HepG2 (cell line): ENCODE measurements around the gene CAPN15. TPM values are rescaled to one million over a fixed set of nuclear protein-coding genes. Genes with fewer than 3 reads are reported as not detected.

Experiments used
- ATAC-seq: fragments of 200-7000 bp; cut with Tn5 transposase; 3 replicates; pipeline ENCODE4 v1.9.1; 2020; ENCODE audit warnings: mild to moderate bottlenecking, moderate library complexity
- BruUV-seq: library from RNA; stranded (reverse); fragments of 400-500 nt; replicated peaks from 2 replicates; lab custom pipeline; 2021; lab: Mats Ljungman, UMichigan
- CTCF ChIA-PET: fragments of 300-600 bp; formaldehyde crosslinking; extraction: SDS; loops from one replicate; lab custom pipeline; 2021; ENCODE audit warnings: low total read pairs, inconsistent platforms, low intra/inter-chr PET ratio; lab: Yijun Ruan, JAX
- POLR2A ChIA-PET: fragments of 350-600 bp; sonication (Branson Sonifier 250); formaldehyde crosslinking; loops from one replicate; lab custom pipeline; 2020; ENCODE audit warnings: antibody characterized with exemption, inconsistent platforms; lab: Yijun Ruan, JAX
- DNase-seq: peaks from one replicate; pipeline ENCODE4 v3.0.0-alpha.2; 2015; ENCODE audit warnings: low spot score
- FAIRE-seq: peaks from 3 replicates; lab custom pipeline; 2011; peaks lifted over from hg19 to GRCh38; lab: Jason Lieb, UNC
- H2AFZ ChIP-seq: one replicate; pipeline ENCODE4 v1.6.1; 2011; ENCODE audit warnings: low read length, inconsistent platforms
- H3K27ac ChIP-seq: fragments of 300-600 bp; 3 replicates; pipeline ENCODE4 v1.8.0; 2011; ENCODE audit warnings: mixed run types, mild to moderate bottlenecking, mixed read lengths, low read length, inconsistent platforms; ENCODE audit not compliant: insufficient read depth; ENCODE audit errors: extremely low read length
- H3K27me3 ChIP-seq, 2 experiments: fragments of 200-600 bp in 1 of 2; 2 replicates in 1 of 2; 3 replicates in 1 of 2; pipeline versions ENCODE4 v1.6.0 to v1.8.0; 2011; ENCODE audit warnings: low read length in 2 of 2, mild to moderate bottlenecking in 2 of 2, moderate library complexity in 2 of 2, inconsistent platforms in 1 of 2; ENCODE audit not compliant: insufficient read depth in 2 of 2, control insufficient read depth in 1 of 2
- H3K36me3 ChIP-seq, 2 experiments: fragments of 200-600 bp in 1 of 2; replicated peaks in 1 of 2; 2 replicates in 1 of 2; 3 replicates in 1 of 2; pipeline versions ENCODE4 v1.5.1 to v1.8.0; 2011; ENCODE audit warnings: low read length in 2 of 2, inconsistent platforms in 1 of 2; ENCODE audit not compliant: insufficient read depth in 2 of 2, control insufficient read depth in 1 of 2
- H3K4me1 ChIP-seq: 2 replicates; pipeline ENCODE4 v1.5.1; 2012; ENCODE audit warnings: low read length, inconsistent platforms; ENCODE audit not compliant: insufficient read depth
- H3K4me2 ChIP-seq: 2 replicates; pipeline ENCODE4 v1.6.0; 2011; ENCODE audit warnings: low read depth, low read length, inconsistent platforms
- H3K4me3 ChIP-seq, 3 experiments: fragments of 200-600 bp in 1 of 3; sonication (generic), shearing (Covaris generic) in 1 of 3; replicated peaks in 1 of 3; 2 replicates each; pipeline ENCODE4 v1.5.1; 2011 to 2016; ENCODE audit warnings: low read length in 3 of 3, inconsistent platforms in 2 of 3, low read depth in 2 of 3, mild to moderate bottlenecking in 2 of 3, control low read depth in 1 of 3, mixed read lengths in 1 of 3; ENCODE audit not compliant: insufficient read depth in 1 of 3
- H3K79me2 ChIP-seq: one replicate; pipeline ENCODE4 v1.6.1; 2011; ENCODE audit warnings: low read length, inconsistent platforms; ENCODE audit not compliant: insufficient read depth
- H3K9ac ChIP-seq: 2 replicates; pipeline ENCODE4 v1.6.0; 2011; ENCODE audit warnings: mild to moderate bottlenecking, low read depth, low read length, inconsistent platforms; ENCODE audit not compliant: insufficient read depth
- H3K9me3 ChIP-seq: 2 replicates; pipeline ENCODE4 v1.5.1; 2012; ENCODE audit warnings: mild to moderate bottlenecking, low read length
- H4K20me1 ChIP-seq: 2 replicates; pipeline ENCODE4 v1.6.0; 2011; ENCODE audit warnings: inconsistent platforms, mild to moderate bottlenecking, low read length, moderate library complexity; ENCODE audit not compliant: insufficient read depth
- HNRNPL ChIP-seq: fragments of 200-400 bp; formaldehyde crosslinking; IDR thresholded peaks from 2 replicates; pipeline ENCODE4 v1.6.1; 2017; ENCODE audit warnings: mild to moderate bottlenecking, low read depth, low read length
- SNRNP70 ChIP-seq: fragments of 200-400 bp; formaldehyde crosslinking; IDR thresholded peaks from 2 replicates; pipeline ENCODE4 v1.6.1; 2017; ENCODE audit warnings: mild to moderate bottlenecking, low read depth, low read length, moderate library complexity
- SRSF1 ChIP-seq: fragments of 200-400 bp; formaldehyde crosslinking; optimal IDR thresholded peaks from 2 replicates; pipeline ENCODE3; 2017; ENCODE audit warnings: mild to moderate bottlenecking, low read depth, low read length, moderate library complexity
- ZBTB33 ChIP-seq: sonication (generic); formaldehyde crosslinking; IDR thresholded peaks from 2 replicates; pipeline ENCODE4 v1.4.0; 2020; ENCODE audit warnings: missing genetic modification reagents
- ZFP36L1 ChIP-seq: sonication (generic); formaldehyde crosslinking; IDR thresholded peaks from 2 replicates; pipeline ENCODE4 v1.8.0; 2022; ENCODE audit warnings: mild to moderate bottlenecking, missing genetic modification reagents, moderate library complexity
- ZMAT3 ChIP-seq: sonication (generic); formaldehyde crosslinking; conservative IDR thresholded peaks from 2 replicates; pipeline ENCODE4 v1.7.0; 2021; ENCODE audit warnings: missing genetic modification reagents
- WGBS: methylation state at CpG from one replicate; pipeline ENCODE4 v1.1.6; 2017; ENCODE audit warnings: low lambda C conversion rate; 5-methylcytosine and 5-hydroxymethylcytosine counted together
- in situ Hi-C: cut with HindIII; loops from 2 replicates; pipeline ENCODE4 v1.10.0; 2017; ENCODE audit warnings: low pct_unique_long_range_greater_than_20kb; ENCODE audit not compliant: extremely low pct_ligation_motif_present
- intact Hi-C: fragments of 100-400 bp; cut with micrococcal nuclease; formaldehyde crosslinking; loops from one replicate; pipeline ENCODE4 v1.10.0; 2022; ENCODE audit not compliant: unreplicated experiment
- polyA plus RNA-seq, 8 experiments: library from polyadenylated mRNA; depleted of rRNA in 3 of 8; stranded (reverse) in 7 of 8; unstranded in 1 of 8; fragments of >200 nt; fragmentation: Illumina TruSeq in 4 of 8; extraction: Trizol in 4 of 8; gene quantifications; 2 replicates each; pipeline versions ENCODE4 v1.2.1 to v1.2.3, GENCODE V29; 2011 to 2016; ENCODE audit warnings: low read depth in 4 of 8, missing spikeins in 1 of 8, mixed read lengths in 1 of 8; ENCODE audit not compliant: insufficient read depth in 1 of 8
- total RNA-seq, 5 experiments: library from RNA; depleted of rRNA; stranded (reverse); fragments of >200 nt; fragmentation: Illumina TruSeq; extraction: Trizol; gene quantifications; 2 replicates each; pipeline ENCODE4 v1.2.3, GENCODE V29; 2016; ENCODE audit warnings: low read depth in 1 of 5

CAPN15 gene
- total and polyA plus RNA-seq, 2 of the 13 experiments (the other 11 are each of a cell fraction or from before 2014, with no cell fraction given) = 14.9 to 24.5 TPM

- FAIRE-seq (no peak), ATAC-seq (peak; percentile 2), DNase-seq (no peak)
- in situ Hi-C loops (no loop called here), intact Hi-C loops (no loop called here)
- Histone ChIP-seq H3K36me3 (no peaks in the 10 kb centered on the region), H4K20me1 (no peaks in the 10 kb centered on the region), H3K79me2 (no peaks in the 10 kb centered on the region), H3K27me3 (peaks cover 11 to 34% of the 10 kb centered on the region in 2 experiments; a peak in 4 of 5 replicates), H2AFZ (no peak overlapping the region), H3K4me1 (peaks cover 76% of the 10 kb centered on the region), H3K9ac (no peak overlapping the region; the same call in 1 of the 2 replicates), H3K4me3 (peak overlapping the region in 1 of 3 experiments; percentile 67; a peak in 1 of 6 replicates), H3K27ac (peak overlapping the region; percentile 43), H3K9me3 (no peaks in the 10 kb centered on the region), H3K4me2 (peak overlapping the region; percentile 85)
- peak; percentile 13 for TF ChIP-seq SRSF1
- no peak for TF ChIP-seq SNRNP70
- 0 out of 2 replicates have a peak, but pooled peaks have one; percentile 2 for TF ChIP-seq ZMAT3 (CRISPR knock-in tag)
- no peak for TF ChIP-seq ZFP36L1 (CRISPR knock-in tag)
- peak; percentile 92 for TF ChIP-seq HNRNPL
- peak; percentile 57 for TF ChIP-seq ZBTB33
- no TSS peak for BruUV-seq
- POLR2A ChIA-PET = interaction anchor here (0.8 to 2.3 kb wide), 8 partner anchors 9 to 155 kb away, joined by 3 to 17 read pairs (median 5); partner anchors contain the start of gene NHLRC4
- CTCF ChIA-PET = no interaction called here
- 20% methylated on average over 16 of the region's 23 CpGs for WGBS
Observed at GRCh38 chr16:557463-558297, 30.2 kb downstream of the CAPN15 start.
